IPS-18a (cell line): ENCODE measurements around the gene CMSS1.

Experiments used
- H3K27ac ChIP-seq: one replicate; pipeline ENCODE4 v1.5.1; 2013; ENCODE audit warnings: low read length
- H3K27me3 ChIP-seq: one replicate; pipeline ENCODE4 v1.6.1; 2013; ENCODE audit warnings: mild to moderate bottlenecking, low read length; ENCODE audit not compliant: control insufficient read depth, insufficient read depth
- H3K36me3 ChIP-seq: one replicate; pipeline ENCODE4 v1.6.1; 2013; ENCODE audit warnings: low read depth, low read length; ENCODE audit not compliant: control insufficient read depth
- H3K4me1 ChIP-seq: one replicate; pipeline ENCODE4 v1.6.1; 2013; ENCODE audit warnings: low read depth, low read length; ENCODE audit not compliant: control insufficient read depth
- H3K4me3 ChIP-seq: one replicate; pipeline ENCODE4 v1.5.1; 2013; ENCODE audit warnings: low read length
- H3K9ac ChIP-seq: one replicate; pipeline ENCODE4 v1.6.1; 2013; ENCODE audit warnings: mild to moderate bottlenecking, low read length, moderate library complexity
- H3K9me3 ChIP-seq: one replicate; pipeline ENCODE4 v1.6.1; 2013; ENCODE audit warnings: low read depth, low read length; ENCODE audit not compliant: control insufficient read depth

Gene CMSS1

DNA sequence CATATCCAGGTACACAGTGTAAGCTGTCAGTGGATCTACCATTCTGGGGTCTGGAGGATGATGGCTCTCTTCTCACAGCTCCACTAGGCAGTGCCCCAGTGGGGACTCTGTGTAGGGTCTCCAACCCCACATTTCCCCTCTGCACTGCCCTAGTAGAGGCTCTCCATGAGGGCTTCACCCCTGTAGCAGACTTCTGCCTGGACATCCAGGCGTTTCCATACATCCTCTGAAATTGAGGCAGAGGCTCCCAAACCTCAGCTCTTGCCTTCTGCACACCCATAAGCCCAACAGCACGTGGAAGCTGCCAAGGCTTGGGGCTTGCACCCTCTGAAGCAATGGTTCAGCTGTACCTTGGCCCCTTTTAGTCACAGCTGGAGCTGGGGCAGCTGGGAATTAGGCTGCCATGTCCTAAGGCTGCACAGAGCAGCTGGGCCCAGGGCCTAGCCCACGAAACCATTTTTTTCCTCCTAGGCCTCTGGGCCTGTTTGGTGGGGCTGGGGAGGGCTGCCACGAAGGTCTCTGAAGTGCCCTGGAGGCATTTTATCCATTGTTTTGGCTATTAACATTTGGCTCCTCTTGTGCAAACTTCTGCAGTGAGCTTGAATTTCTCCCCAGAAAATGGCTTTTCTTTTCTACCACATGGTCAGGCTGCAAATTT is 362.2 kb downstream of the CMSS1 start:
- H3K27me3 ChIP-seq = no peaks in the 10 kb centered on the region
- H3K9ac ChIP-seq = no peak overlapping the region
- peaks cover 15% of the 10 kb centered on the region for H3K9me3 ChIP-seq
- peaks cover 11% of the 10 kb centered on the region for H3K4me1 ChIP-seq
- H3K4me3 ChIP-seq = no peak overlapping the region
- H3K36me3 ChIP-seq = no peaks in the 10 kb centered on the region
- H3K27ac ChIP-seq = no peak overlapping the region

DNA sequence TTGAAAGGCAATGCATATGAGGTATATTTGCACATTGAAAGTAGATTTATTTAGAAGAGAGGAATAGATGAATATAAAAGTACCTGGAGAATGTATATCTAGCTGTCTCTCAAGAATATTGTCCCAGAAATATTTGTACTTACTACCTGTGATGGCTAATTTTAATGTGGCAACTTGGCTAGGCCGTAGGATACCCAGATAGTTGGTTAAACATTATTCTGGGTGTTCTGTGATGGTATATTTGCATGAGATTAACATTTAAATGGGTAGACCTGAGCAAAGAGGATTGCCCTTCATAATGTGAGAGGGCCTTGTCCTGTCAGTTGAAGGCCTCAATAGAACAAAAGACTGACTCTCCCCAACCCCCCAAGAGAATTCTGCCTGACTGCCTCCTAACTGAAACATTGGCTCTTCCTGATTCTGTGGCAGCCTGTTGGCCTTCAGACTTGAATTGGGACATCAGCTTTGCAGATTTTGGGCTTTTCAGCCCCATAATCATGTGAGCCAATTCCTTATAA is 366.0 kb downstream of the CMSS1 start:
- Histone ChIP-seq H3K9me3 (peaks cover 15% of the 10 kb centered on the region), H3K27me3 (no peaks in the 10 kb centered on the region), H3K27ac (no peak overlapping the region), H3K4me1 (peaks cover 11% of the 10 kb centered on the region), H3K36me3 (no peaks in the 10 kb centered on the region), H3K9ac (no peak overlapping the region), H3K4me3 (no peak overlapping the region)

DNA sequence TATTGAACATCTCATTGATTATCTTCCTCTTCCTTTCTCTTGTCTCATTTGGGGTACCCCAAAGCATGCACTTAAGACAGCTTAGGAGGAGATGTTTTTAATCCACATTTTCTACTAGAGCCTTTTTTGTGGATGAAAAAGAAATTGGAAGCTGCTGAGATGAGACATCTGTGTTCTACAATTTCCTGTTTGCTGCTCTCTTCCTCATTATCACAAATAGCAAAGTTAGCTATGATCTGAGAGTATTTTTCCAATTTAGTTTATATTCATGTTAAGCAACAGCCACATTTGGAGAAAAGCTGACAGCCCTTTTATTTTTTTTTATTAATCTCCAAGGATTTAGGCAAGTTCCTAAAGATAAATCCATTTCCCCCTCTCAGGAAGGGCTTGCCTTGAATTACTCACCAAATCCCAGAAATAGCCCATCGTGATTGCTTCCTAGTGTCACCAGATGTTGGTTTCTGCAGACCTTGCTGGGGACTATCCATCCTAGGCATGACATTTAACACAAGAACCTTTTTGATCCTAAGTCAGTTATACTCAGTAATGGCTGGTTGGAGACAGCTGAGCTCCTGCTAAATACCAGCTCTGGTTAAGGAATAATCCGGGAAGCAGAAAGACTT is 367.4 kb downstream of the CMSS1 start:
- H3K4me3 ChIP-seq = no peak overlapping the region
- no peaks in the 10 kb centered on the region for H3K27me3 ChIP-seq
- H3K9ac ChIP-seq = no peak overlapping the region
- H3K27ac ChIP-seq = no peak overlapping the region
- H3K36me3 ChIP-seq = no peaks in the 10 kb centered on the region
- H3K4me1 ChIP-seq = peaks cover 11% of the 10 kb centered on the region
- H3K9me3 ChIP-seq = peaks cover 2% of the 10 kb centered on the region

DNA sequence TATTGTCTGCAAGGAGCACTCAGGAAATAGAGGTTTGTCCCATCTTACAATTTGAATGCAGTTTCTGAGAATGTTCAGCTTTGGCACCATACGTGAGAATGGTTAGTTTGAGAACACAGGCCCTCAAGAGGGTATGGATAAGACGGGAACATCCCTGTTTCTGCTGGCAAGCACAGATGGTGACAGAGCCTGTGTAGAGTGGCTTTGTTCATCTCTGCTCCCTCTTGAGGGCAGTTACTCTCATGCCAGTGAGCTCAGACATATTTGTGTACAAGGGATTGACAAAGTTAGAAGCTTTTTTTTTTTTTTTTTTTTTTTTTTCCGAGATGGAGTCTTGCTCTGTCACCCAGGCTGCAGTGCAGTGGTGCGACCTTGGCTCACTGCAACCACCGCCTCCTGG is 368.2 kb downstream of the CMSS1 start:
- no peaks in the 10 kb centered on the region for H3K9me3 ChIP-seq
- H3K36me3 ChIP-seq = no peaks in the 10 kb centered on the region
- H3K4me3 ChIP-seq = no peak overlapping the region
- H3K27me3 ChIP-seq = no peaks in the 10 kb centered on the region
- H3K4me1 ChIP-seq = peaks cover 11% of the 10 kb centered on the region
- H3K27ac ChIP-seq = no peak overlapping the region
- H3K9ac ChIP-seq = no peak overlapping the region

DNA sequence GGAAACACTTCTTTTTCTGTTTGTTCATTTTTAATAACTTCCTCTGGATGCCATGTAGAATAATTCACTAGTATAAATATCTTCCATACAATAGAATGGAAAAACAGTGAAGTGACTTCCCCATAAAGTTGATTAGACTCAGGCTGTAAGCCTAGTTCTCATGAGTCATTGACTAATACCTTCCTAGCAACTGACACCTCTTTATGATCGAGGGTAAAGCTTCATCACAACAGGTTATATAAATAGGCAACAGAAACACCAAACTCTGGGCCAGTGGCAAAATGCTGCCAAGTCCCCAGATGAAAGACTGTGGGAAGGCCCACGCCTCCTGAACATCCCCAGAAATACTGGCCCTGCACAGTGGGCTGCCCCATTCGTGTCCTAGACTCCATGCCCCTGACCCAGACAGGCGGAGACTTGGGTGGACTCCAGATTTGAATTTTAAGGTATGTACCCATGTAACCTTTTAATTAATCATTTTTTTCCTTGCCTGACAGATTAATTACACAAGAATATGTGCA is 371.8 kb downstream of the CMSS1 start:
- no peaks in the 10 kb centered on the region for H3K36me3 ChIP-seq
- no peaks in the 10 kb centered on the region for H3K4me1 ChIP-seq
- H3K4me3 ChIP-seq = no peak overlapping the region
- no peak overlapping the region for H3K27ac ChIP-seq
- H3K9me3 ChIP-seq = no peaks in the 10 kb centered on the region
- H3K27me3 ChIP-seq = no peaks in the 10 kb centered on the region
- H3K9ac ChIP-seq = no peak overlapping the region

DNA sequence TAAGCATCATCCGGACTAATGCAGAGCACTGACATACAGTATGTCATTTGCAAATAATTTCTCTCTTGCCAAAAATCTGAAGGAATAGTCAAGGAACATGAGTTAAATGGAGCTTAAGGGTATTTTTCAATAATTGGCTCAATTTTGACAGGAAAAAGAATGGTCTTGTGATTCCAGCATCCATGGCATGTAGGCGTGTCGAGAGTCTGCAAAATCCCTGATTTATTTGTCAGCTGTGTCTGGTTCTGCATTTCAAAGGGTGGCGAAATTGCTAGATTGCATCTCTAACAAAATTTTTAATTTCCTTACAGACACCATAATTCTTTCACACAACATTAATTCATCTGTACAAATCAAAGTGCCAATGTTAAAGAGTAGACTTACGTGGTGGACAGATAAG is 377.7 kb downstream of the CMSS1 start:
- H3K9ac ChIP-seq = no peak overlapping the region
- H3K9me3 ChIP-seq = no peaks in the 10 kb centered on the region
- no peak overlapping the region for H3K4me3 ChIP-seq
- H3K27ac ChIP-seq = no peak overlapping the region
- H3K27me3 ChIP-seq = no peaks in the 10 kb centered on the region
- H3K4me1 ChIP-seq = no peaks in the 10 kb centered on the region
- no peaks in the 10 kb centered on the region for H3K36me3 ChIP-seq

DNA sequence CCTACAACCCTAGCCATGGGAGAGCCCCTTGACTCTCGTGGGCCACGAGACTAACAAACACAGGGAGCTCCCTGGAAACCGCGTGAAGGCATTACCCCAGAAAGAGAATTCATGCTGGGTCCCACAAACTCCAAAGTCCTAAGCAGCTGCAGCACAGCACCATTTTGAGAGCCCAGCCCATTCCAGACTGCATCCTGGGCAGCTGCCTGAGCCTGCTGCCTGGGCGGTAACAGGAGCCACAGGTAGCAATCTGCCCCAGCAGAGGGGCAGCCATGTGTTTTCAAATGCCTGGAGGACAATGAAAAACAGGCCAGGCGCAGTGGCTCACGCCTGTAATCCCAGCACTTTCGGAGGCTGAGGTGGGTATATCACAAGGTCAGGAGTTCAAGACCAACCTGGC is 380.2 kb downstream of the CMSS1 start:
- no peaks in the 10 kb centered on the region for H3K4me1 ChIP-seq
- no peaks in the 10 kb centered on the region for H3K9me3 ChIP-seq
- no peaks in the 10 kb centered on the region for H3K36me3 ChIP-seq
- no peak overlapping the region for H3K27ac ChIP-seq
- H3K4me3 ChIP-seq = no peak overlapping the region
- no peak overlapping the region for H3K9ac ChIP-seq
- no peaks in the 10 kb centered on the region for H3K27me3 ChIP-seq

DNA sequence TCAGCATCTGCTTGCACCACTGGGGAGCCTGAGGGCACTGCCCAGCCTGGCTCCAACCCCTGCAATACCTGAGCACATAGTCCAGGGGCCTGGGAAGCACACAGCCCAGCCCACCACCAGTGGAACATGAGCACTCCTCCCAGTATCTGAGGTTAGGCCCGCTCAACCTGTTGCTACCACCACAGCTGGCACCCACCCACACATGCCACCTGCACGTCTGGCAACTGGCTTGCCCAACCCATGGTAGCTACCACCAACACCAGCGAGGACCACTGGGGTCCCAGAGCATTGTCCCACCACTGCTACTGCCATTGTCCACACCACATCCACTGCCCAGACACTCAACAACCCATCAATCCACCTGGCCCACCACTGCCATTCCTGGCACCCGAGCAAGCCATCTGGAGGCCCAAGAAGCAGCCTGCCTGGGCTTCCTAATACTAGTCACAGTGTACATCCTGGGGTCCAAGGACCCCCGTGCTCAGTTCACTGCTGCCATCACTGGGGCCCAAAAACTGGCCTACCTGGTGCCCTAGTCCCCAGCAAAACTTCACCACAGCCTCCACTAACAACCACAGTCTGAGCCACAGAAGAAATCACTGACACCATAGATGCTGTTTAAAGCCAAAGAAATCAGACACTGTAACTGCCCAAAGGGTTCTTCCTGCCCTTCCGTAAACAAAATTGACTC is 381.1 kb downstream of the CMSS1 start:
- no peaks in the 10 kb centered on the region for H3K4me1 ChIP-seq
- H3K27ac ChIP-seq = no peak overlapping the region
- H3K9ac ChIP-seq = no peak overlapping the region
- H3K9me3 ChIP-seq = no peaks in the 10 kb centered on the region
- no peaks in the 10 kb centered on the region for H3K36me3 ChIP-seq
- H3K27me3 ChIP-seq = no peaks in the 10 kb centered on the region
- H3K4me3 ChIP-seq = no peak overlapping the region

DNA sequence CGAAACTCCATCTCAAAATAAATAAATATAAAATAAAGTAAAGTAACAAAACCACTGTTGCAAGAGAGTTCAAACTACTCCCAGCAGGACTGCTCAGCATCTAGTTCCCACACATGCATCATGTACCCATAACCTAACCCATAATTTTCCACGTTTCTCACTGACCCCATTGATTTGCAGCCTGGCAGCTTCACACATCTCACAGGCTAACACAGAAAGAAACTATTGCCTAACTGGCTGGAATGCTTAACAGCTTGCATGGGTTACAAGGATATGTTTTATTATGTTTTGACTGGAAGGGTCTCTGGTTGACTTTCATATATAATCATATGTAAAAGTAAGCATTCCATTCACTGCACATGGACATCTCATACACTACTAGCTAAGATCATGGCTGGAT is 387.5 kb downstream of the CMSS1 start:
- Histone ChIP-seq H3K9me3 (peaks cover 3% of the 10 kb centered on the region), H3K4me1 (peaks cover 6% of the 10 kb centered on the region), H3K9ac (no peak overlapping the region), H3K4me3 (no peak overlapping the region), H3K27ac (no peak overlapping the region), H3K27me3 (no peaks in the 10 kb centered on the region), H3K36me3 (no peaks in the 10 kb centered on the region)

DNA sequence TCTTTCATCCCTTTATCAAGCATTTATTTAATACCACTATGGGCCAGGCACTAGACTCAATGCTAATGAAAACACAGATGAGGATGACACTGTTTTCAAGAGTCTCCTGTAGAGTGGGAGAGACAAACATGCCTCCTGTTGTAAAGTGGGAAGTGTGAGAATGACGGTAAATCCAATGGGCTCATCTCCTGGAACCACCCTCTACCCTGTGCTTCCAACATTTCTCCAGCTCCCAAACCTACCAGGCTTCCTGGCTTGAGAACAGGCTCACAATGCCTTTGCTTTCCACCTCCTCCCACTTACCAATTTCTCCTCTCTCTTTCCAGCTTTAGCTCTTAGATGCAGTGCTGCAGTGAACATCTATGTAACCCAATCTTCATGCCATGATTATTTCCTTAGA is 389.0 kb downstream of the CMSS1 start:
- Histone ChIP-seq H3K4me3 (no peak overlapping the region), H3K27me3 (no peaks in the 10 kb centered on the region), H3K27ac (no peak overlapping the region), H3K36me3 (no peaks in the 10 kb centered on the region), H3K9ac (no peak overlapping the region), H3K9me3 (peaks cover 3% of the 10 kb centered on the region), H3K4me1 (peaks cover 22% of the 10 kb centered on the region)

DNA sequence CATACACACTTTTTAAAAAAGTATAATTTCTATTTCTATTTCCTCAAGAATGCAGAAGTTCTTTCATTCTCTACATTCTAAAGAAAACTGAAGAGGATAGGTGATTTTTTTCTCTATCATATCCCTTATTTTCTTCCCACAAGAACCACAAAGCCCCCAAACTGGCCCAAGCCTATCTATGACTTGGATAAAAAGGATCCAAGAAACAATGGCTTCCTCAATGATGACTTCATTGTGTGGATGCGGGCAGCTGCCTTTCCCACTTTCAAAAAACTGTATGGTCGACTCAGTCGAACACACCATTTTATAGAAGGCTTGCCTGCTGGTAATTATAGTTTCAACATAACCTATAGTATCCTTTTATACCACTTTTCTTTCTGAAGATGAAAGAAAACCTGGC is 390.2 kb downstream of the CMSS1 start:
- H3K9me3 ChIP-seq = peaks cover 3% of the 10 kb centered on the region
- no peaks in the 10 kb centered on the region for H3K36me3 ChIP-seq
- no peak overlapping the region for H3K9ac ChIP-seq
- H3K27ac ChIP-seq = no peak overlapping the region
- H3K27me3 ChIP-seq = no peaks in the 10 kb centered on the region
- no peak overlapping the region for H3K4me3 ChIP-seq
- H3K4me1 ChIP-seq = peaks cover 25% of the 10 kb centered on the region
